Kidney epithelial cell (primary cell): ENCODE data around the gene EIF3B. TPM values are rescaled to one million over a fixed set of nuclear protein-coding genes. Genes with fewer than 3 reads are reported as not detected.

Experiments used
- DNase-seq: peaks from one replicate; pipeline ENCODE4 v3.0.0-alpha.2; 2010; ENCODE audit warnings: low read depth
- H3K27me3 ChIP-seq: 2 replicates; pipeline ENCODE4 v1.6.0; 2011; ENCODE audit warnings: low read length; ENCODE audit not compliant: control insufficient read depth, insufficient read depth
- H3K36me3 ChIP-seq: 2 replicates; pipeline ENCODE4 v1.5.1; 2011; ENCODE audit warnings: low read length; ENCODE audit not compliant: control insufficient read depth, insufficient read depth
- H3K4me3 ChIP-seq: 2 replicates; pipeline ENCODE4 v1.5.1; 2011; ENCODE audit warnings: low read depth, mild to moderate bottlenecking, control low read depth, low read length
- CTCF ChIP-seq: IDR thresholded peaks from 2 replicates; pipeline ENCODE4 v1.5.1; 2011; ENCODE audit warnings: mild to moderate bottlenecking, moderate library complexity, low read length, control low read depth, inconsistent platforms; ENCODE audit not compliant: insufficient read depth, poor library complexity, severe bottlenecking
- total RNA-seq: library from RNA; depleted of rRNA; stranded (reverse); fragments of >200 nt; gene quantifications from 2 replicates; pipeline ENCODE4 v1.2.3, GENCODE V29; 2015

The EIF3B gene
- total RNA-seq, 1 donor from 2014 or later, result 153 TPM

GRCh38 chr7:2354939-2355704, 495 bp downstream of the EIF3B start:
- DNase-seq, result no peak
- no peaks in the 10 kb centered on the region for H3K27me3 ChIP-seq
- H3K4me3 ChIP-seq, result peak overlapping the region; percentile 96
- no peak for TF ChIP-seq CTCF
- peaks cover 2% of the 10 kb centered on the region for H3K36me3 ChIP-seq

- H3K36me3 ChIP-seq, result peaks cover 2% of the 10 kb centered on the region
- H3K4me3 ChIP-seq, result peak overlapping the region; percentile 96
- DNase-seq, result no peak
- H3K27me3 ChIP-seq, result no peaks in the 10 kb centered on the region
- TF ChIP-seq CTCF, result no peak
Measured at GRCh38 chr7:2355705-2356008, 1.0 kb downstream of the EIF3B start.

GRCh38 chr7:2357165-2357564, 2.5 kb downstream of the EIF3B start:
- no peaks in the 10 kb centered on the region for H3K27me3 ChIP-seq
- no peak for TF ChIP-seq CTCF
- H3K36me3 ChIP-seq, result peaks cover 2% of the 10 kb centered on the region
- DNase-seq, result no peak
- H3K4me3 ChIP-seq, result no peak overlapping the region

GRCh38 chr7:2357571-2357970, 2.9 kb downstream of the EIF3B start:
- TF ChIP-seq CTCF, result no peak
- H3K36me3 ChIP-seq, result peaks cover 3% of the 10 kb centered on the region
- H3K27me3 ChIP-seq, result no peaks in the 10 kb centered on the region
- no peak overlapping the region for H3K4me3 ChIP-seq
- no peak for DNase-seq

GRCh38 chr7:2358968-2359527, 4.4 kb downstream of the EIF3B start:
- Histone ChIP-seq H3K4me3 (no peak overlapping the region), H3K36me3 (peaks cover 4% of the 10 kb centered on the region), H3K27me3 (no peaks in the 10 kb centered on the region)
- DNase-seq, result no peak
- no peak for TF ChIP-seq CTCF

- DNase-seq, result no peak
- Histone ChIP-seq H3K4me3 (no peak overlapping the region), H3K36me3 (peaks cover 4% of the 10 kb centered on the region), H3K27me3 (no peaks in the 10 kb centered on the region)
- TF ChIP-seq CTCF, result no peak
Measured at GRCh38 chr7:2359610-2360009, 5.0 kb downstream of the EIF3B start.
